ENCODE data around the gene KCNJ18.

- no peak for TF ChIP-seq YY1 (IDR thresholded peaks at IDR 0.05; ENCODE audit: insufficient read depth, insufficient read length)
- TF ChIP-seq ZNF274 (IDR thresholded peaks at IDR 0.05; ENCODE audit: low read depth, low read length): no peak
- TF ChIP-seq SUZ12 (IDR thresholded peaks at IDR 0.05; ENCODE audit: extremely low read depth, insufficient read depth, insufficient read length): no peak
These were observed 2.7 kb upstream of the KCNJ18 start for GRCh38 chr17:21689604-21690003.

All from NT2/D1 (cell line).